GM04503 (cell line): Measurements from ENCODE around the gene PRR33.
"Not testable (repeated sequence)": the region's sequence is repeated elsewhere in the genome, so short reads cannot be mapped to it uniquely, and the experiment has no call there.

ENCODE experiments used
- DNase-seq: peaks from one replicate; pipeline ENCODE4 v3.0.0-alpha.2; 2012; ENCODE audit warnings: low read depth

The PRR33 gene

GRCh38 chr11:1889224-1889930 is 2.3 kb downstream of the PRR33 start:
- DNase-seq, result no peak

- DNase-seq, result no peak
Measured at GRCh38 chr11:1888811-1889210, 2.9 kb downstream of the PRR33 start.

- no peak for DNase-seq
Measured at GRCh38 chr11:1888347-1888753, 3.3 kb downstream of the PRR33 start.

GRCh38 chr11:1887451-1888346 is 4.0 kb downstream of the PRR33 start:
- DNase-seq, result no peak

- DNase-seq, result not testable (repeated sequence)
Measured at GRCh38 chr11:1886551-1886950, 5.1 kb downstream of the PRR33 start.

GRCh38 chr11:1884303-1884700 is 7.4 kb downstream of the PRR33 start:
- DNase-seq, result no peak

- DNase-seq, result no peak
Measured at GRCh38 chr11:1883346-1884302, 8.1 kb downstream of the PRR33 start.

- DNase-seq, result no peak
Measured at GRCh38 chr11:1882265-1883238, 9.1 kb downstream of the PRR33 start.

GRCh38 chr11:1881442-1882264 is 10.0 kb downstream of the PRR33 start:
- DNase-seq, result no peak

- DNase-seq, result no peak
Measured at GRCh38 chr11:1880746-1881441, 10.8 kb downstream of the PRR33 start.

- DNase-seq, result no peak
Measured at GRCh38 chr11:1879941-1880720, 11.6 kb downstream of the PRR33 start.

GRCh38 chr11:1879342-1879940 is 12.3 kb downstream of the PRR33 start:
- no peak for DNase-seq

- DNase-seq, result no peak
Measured at GRCh38 chr11:1878137-1879031, 13.3 kb downstream of the PRR33 start.

- no peak for DNase-seq
Measured at GRCh38 chr11:1877211-1878136, 14.2 kb downstream of the PRR33 start.

- no peak for DNase-seq
Measured at GRCh38 chr11:1876361-1877063, 15.2 kb downstream of the PRR33 start.
